Ishikawa (cell line): ENCODE data around the gene FAM3D.

ENCODE experiments used
- CEBPB ChIP-seq: IDR thresholded peaks from 2 replicates; pipeline ENCODE4 v1.6.1; 2012
- CREB1 ChIP-seq: IDR thresholded peaks from 2 replicates; pipeline ENCODE4 v1.6.1; 2012; ENCODE audit warnings: low read depth
- EGR1 ChIP-seq: IDR thresholded peaks from 2 replicates; pipeline ENCODE4 v1.6.1; 2012
- EP300 ChIP-seq: IDR thresholded peaks from 2 replicates; pipeline ENCODE4 v1.6.1; 2012; ENCODE audit warnings: borderline replicate concordance
- FOXM1 ChIP-seq: IDR thresholded peaks from 2 replicates; pipeline ENCODE4 v1.6.1; 2012; ENCODE audit warnings: low read depth, borderline replicate concordance
- MAX ChIP-seq: IDR thresholded peaks from 2 replicates; pipeline ENCODE4 v1.6.1; 2012
- NFIC ChIP-seq: IDR thresholded peaks from 2 replicates; pipeline ENCODE4 v1.6.1; 2012
- RAD21 ChIP-seq: IDR thresholded peaks from 2 replicates; pipeline ENCODE4 v1.6.1; 2012; ENCODE audit warnings: low read depth
- TAF1 ChIP-seq: IDR thresholded peaks from 2 replicates; pipeline ENCODE4 v1.6.1; 2012; ENCODE audit warnings: low read depth, mild to moderate bottlenecking
- TCF12 ChIP-seq: IDR thresholded peaks from 2 replicates; pipeline ENCODE4 v1.6.1; 2012; ENCODE audit warnings: low read depth
- TEAD4 ChIP-seq: IDR thresholded peaks from 2 replicates; pipeline ENCODE4 v1.6.1; 2012
- USF1 ChIP-seq: IDR thresholded peaks from 2 replicates; pipeline ENCODE4 v1.6.1; 2012
- YY1 ChIP-seq: IDR thresholded peaks from 2 replicates; pipeline ENCODE4 v1.6.1; 2012; ENCODE audit warnings: low read depth
- ZBTB7A ChIP-seq: IDR thresholded peaks from 2 replicates; pipeline ENCODE4 v1.6.1; 2012; ENCODE audit warnings: low read depth
- TF ChIP-seq, protein P1 (sequence below): IDR thresholded peaks from 2 replicates; pipeline ENCODE4 v1.6.1; 2012; ENCODE audit warnings: low read depth, mild to moderate bottlenecking

Gene FAM3D

DNA sequence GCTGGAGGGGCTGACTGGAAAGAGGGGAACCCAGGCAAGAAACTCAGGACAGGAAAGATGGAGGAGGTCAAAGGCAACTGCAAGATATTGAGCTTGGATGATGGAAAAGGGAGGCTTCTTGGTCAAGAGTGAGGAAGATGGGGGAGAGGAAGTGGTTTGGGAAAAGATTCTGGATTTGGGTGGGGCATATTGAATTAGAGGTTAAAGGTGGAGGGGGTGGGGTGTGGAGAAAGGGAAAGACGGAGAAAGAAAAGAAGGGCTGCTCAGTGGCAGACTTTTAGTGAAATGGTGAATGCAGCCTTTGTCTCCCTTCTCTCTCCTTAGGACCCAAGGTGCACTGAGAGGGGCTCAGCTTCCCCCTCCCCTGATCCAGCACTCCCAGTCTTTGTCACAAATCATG lies 655 bp upstream of the FAM3D start:
- TF ChIP-seq ZBTB7A: no peak
- TF ChIP-seq CREB1: no peak
- TF ChIP-seq, protein P1, sequence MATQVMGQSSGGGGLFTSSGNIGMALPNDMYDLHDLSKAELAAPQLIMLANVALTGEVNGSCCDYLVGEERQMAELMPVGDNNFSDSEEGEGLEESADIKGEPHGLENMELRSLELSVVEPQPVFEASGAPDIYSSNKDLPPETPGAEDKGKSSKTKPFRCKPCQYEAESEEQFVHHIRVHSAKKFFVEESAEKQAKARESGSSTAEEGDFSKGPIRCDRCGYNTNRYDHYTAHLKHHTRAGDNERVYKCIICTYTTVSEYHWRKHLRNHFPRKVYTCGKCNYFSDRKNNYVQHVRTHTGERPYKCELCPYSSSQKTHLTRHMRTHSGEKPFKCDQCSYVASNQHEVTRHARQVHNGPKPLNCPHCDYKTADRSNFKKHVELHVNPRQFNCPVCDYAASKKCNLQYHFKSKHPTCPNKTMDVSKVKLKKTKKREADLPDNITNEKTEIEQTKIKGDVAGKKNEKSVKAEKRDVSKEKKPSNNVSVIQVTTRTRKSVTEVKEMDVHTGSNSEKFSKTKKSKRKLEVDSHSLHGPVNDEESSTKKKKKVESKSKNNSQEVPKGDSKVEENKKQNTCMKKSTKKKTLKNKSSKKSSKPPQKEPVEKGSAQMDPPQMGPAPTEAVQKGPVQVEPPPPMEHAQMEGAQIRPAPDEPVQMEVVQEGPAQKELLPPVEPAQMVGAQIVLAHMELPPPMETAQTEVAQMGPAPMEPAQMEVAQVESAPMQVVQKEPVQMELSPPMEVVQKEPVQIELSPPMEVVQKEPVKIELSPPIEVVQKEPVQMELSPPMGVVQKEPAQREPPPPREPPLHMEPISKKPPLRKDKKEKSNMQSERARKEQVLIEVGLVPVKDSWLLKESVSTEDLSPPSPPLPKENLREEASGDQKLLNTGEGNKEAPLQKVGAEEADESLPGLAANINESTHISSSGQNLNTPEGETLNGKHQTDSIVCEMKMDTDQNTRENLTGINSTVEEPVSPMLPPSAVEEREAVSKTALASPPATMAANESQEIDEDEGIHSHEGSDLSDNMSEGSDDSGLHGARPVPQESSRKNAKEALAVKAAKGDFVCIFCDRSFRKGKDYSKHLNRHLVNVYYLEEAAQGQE: no peak
- no peak for TF ChIP-seq TCF12
- TF ChIP-seq TAF1: no peak
- no peak for TF ChIP-seq CEBPB
- TF ChIP-seq USF1: no peak
- TF ChIP-seq RAD21: no peak
- no peak for TF ChIP-seq NFIC
- no peak for TF ChIP-seq MAX
- TF ChIP-seq YY1: no peak
- no peak for TF ChIP-seq TEAD4
- TF ChIP-seq FOXM1: no peak
- no peak for TF ChIP-seq EP300
- TF ChIP-seq EGR1: no peak

DNA sequence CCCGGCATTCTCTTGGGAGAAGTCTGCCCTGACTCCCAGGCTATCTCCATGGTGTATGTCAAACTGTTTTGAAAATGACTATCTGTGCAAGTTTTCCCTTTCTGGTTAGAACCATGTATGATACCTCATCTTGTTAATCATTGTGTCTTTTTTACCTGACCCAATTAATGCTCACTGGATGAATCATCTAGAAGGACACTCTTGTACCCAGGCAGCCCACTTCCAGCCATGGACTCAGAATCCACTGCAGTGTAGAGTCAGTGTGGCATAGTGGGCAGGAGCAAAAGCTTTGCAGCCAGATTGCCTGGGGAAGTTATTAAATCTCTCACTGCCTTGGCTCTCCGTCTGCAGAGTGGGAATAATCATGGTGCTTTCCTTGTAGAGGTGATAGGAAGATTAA lies 1.2 kb downstream of the FAM3D start:
- no peak for TF ChIP-seq USF1
- no peak for TF ChIP-seq CREB1

GRCh38 chr3:58664611-58665010 lies 2.0 kb downstream of the FAM3D start:
- no peak for TF ChIP-seq TEAD4
- no peak for TF ChIP-seq YY1
- TF ChIP-seq EGR1: no peak
- TF ChIP-seq RAD21: no peak
- TF ChIP-seq CEBPB: no peak
- no peak for TF ChIP-seq MAX
- no peak for TF ChIP-seq TCF12
- TF ChIP-seq CREB1: no peak
- TF ChIP-seq USF1: no peak
- no peak for TF ChIP-seq FOXM1
- no peak for TF ChIP-seq ZBTB7A
- no peak for TF ChIP-seq TAF1
- no peak for TF ChIP-seq EP300
- TF ChIP-seq, protein P1: no peak
- no peak for TF ChIP-seq NFIC

DNA sequence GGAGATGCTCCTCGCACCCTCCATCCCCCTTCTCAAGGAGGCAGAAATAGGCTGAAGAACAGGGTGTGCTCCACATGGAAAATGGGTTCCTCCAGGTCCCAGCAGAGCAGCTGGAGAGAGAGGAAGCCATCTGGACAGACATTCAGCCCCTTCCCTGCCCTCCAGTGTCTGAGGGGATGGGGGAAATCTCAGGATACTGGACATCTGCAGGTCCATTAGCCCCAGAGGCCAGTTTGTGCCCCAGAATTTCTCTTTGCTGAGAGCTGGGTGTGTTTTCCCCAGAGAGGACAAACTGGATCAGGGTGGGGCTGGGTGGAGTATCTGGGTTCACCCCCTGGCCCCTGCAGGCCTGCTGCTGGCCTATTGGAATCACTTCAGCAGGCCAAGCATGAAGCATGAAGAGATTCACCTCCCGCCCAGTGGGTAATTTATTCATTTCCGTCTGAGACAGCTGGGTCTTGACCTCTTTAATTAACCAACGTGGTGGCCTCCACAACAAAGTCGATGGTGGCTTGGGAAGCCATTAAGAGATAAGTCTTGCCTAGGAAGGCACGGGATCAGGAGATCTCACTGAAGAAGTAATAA lies 4.6 kb downstream of the FAM3D start:
- TF ChIP-seq CREB1 (no peak), RAD21 (no peak), YY1 (no peak), EP300 (no peak), USF1 (no peak), MAX (no peak), ZBTB7A (no peak), CEBPB (no peak), TEAD4 (no peak), EGR1 (no peak), NFIC (no peak), TAF1 (no peak), FOXM1 (no peak), TCF12 (no peak)
- TF ChIP-seq, protein P1: no peak
